H1 (cell line): ENCODE data around the gene ACVR1. TPM values are rescaled to one million over a fixed set of nuclear protein-coding genes. Genes with fewer than 3 reads are reported as not detected.

Source experiments
- CTCF ChIA-PET: fragments of 300-600 bp; sonication (Branson Sonifier 250); formaldehyde crosslinking; loops from one replicate; lab custom pipeline; 2021; ENCODE audit not compliant: partially characterized antibody; lab: Charles Lee
- POLR2A ChIA-PET: fragments of 300-600 bp; sonication (Branson Sonifier 250); formaldehyde crosslinking; loops from one replicate; lab custom pipeline; 2021; ENCODE audit warnings: inconsistent platforms; ENCODE audit not compliant: partially characterized antibody; lab: Charles Lee
- DNase-seq, 2 experiments: peaks; one replicate each; pipeline versions ENCODE4 v3.0.0 to v3.0.0-alpha.2; 2010 to 2022; ENCODE audit warnings: low spot score in 2 of 2, low read depth in 1 of 2, mixed read lengths in 1 of 2
- FAIRE-seq: peaks from 2 replicates; lab custom pipeline; 2011; peaks lifted over from hg19 to GRCh38; lab: Jason Lieb, UNC
- H2AFZ ChIP-seq: 2 replicates; pipeline ENCODE4 v1.8.1; 2012; ENCODE audit warnings: low read length, inconsistent platforms
- H2AK5ac ChIP-seq: 2 replicates; pipeline ENCODE4 v1.6.1; 2013; ENCODE audit warnings: low read depth, low read length
- H2BK120ac ChIP-seq: replicated peaks from 2 replicates; pipeline ENCODE3; 2013; ENCODE audit warnings: low read depth, low read length, inconsistent platforms
- H2BK12ac ChIP-seq: 2 replicates; pipeline ENCODE4 v1.6.1; 2013; ENCODE audit warnings: low read depth, low read length
- H2BK15ac ChIP-seq: 2 replicates; pipeline ENCODE4 v1.6.1; 2013; ENCODE audit warnings: low read length
- H2BK20ac ChIP-seq: 2 replicates; pipeline ENCODE4 v1.6.1; 2013; ENCODE audit warnings: low read length
- H2BK5ac ChIP-seq: 2 replicates; pipeline ENCODE4 v1.6.1; 2013; ENCODE audit warnings: low read depth, low read length
- H3K14ac ChIP-seq: 2 replicates; pipeline ENCODE4 v1.6.1; 2013; ENCODE audit warnings: inconsistent platforms; ENCODE audit not compliant: insufficient read length
- H3K18ac ChIP-seq: 2 replicates; pipeline ENCODE4 v1.6.1; 2013; ENCODE audit warnings: low read length; ENCODE audit errors: extremely low read depth
- H3K23ac ChIP-seq: 2 replicates; pipeline ENCODE4 v1.6.1; 2013; ENCODE audit warnings: inconsistent platforms; ENCODE audit not compliant: insufficient read length
- H3K23me2 ChIP-seq: 2 replicates; pipeline ENCODE4 v1.6.1; 2013; ENCODE audit warnings: low read depth, low read length
- H3K27ac ChIP-seq: 2 replicates; pipeline ENCODE4 v1.6.1; 2011; ENCODE audit warnings: low read depth, low read length, inconsistent platforms
- H3K27me3 ChIP-seq, 4 experiments: replicated peaks in 1 of 4; 1 replicate in 1 of 4; 2 replicates in 3 of 4; pipeline versions ENCODE4 v1.6.1 to v1.8.1; 2011 to 2013; ENCODE audit warnings: low read length in 3 of 4, mild to moderate bottlenecking in 3 of 4, inconsistent platforms in 2 of 4, mixed read lengths in 2 of 4, moderate library complexity in 1 of 4; ENCODE audit not compliant: control insufficient read depth in 3 of 4, insufficient read depth in 3 of 4; ENCODE audit errors: extremely low read depth in 1 of 4
- H3K36me3 ChIP-seq, 4 experiments: 2 replicates each; pipeline versions ENCODE4 v1.6.1 to v1.8.1; 2011 to 2013; ENCODE audit warnings: mild to moderate bottlenecking in 4 of 4, low read length in 3 of 4, moderate library complexity in 2 of 4, control low read depth in 1 of 4, inconsistent platforms in 1 of 4; ENCODE audit not compliant: insufficient read depth in 4 of 4, control insufficient read depth in 2 of 4
- H3K4ac ChIP-seq: replicated peaks from 2 replicates; pipeline ENCODE3; 2013; ENCODE audit warnings: low read length, low read depth, mixed read lengths, inconsistent platforms; ENCODE audit not compliant: insufficient read length
- H3K4me1 ChIP-seq, 4 experiments: replicated peaks in 1 of 4; 1 replicate in 1 of 4; 2 replicates in 3 of 4; pipeline versions ENCODE4 v1.6.1 to v1.8.1; 2011 to 2013; ENCODE audit warnings: low read length in 3 of 4, inconsistent platforms in 2 of 4, mixed read lengths in 1 of 4; ENCODE audit not compliant: insufficient read depth in 4 of 4, control insufficient read depth in 3 of 4
- H3K4me2 ChIP-seq, 2 experiments: 2 replicates each; pipeline versions ENCODE4 v1.6.1 to v1.8.1; 2011 to 2013; ENCODE audit warnings: low read depth in 2 of 2, low read length in 2 of 2, control low read depth in 1 of 2, inconsistent platforms in 1 of 2, mild to moderate bottlenecking in 1 of 2; ENCODE audit not compliant: insufficient read depth in 1 of 2
- H3K4me3 ChIP-seq, 4 experiments: fragments of 200-600, 300-600 bp in 1 of 4; sonication (generic), shearing (Covaris generic), sonication (Bioruptor Twin) in 1 of 4; 2 replicates each; pipeline versions ENCODE4 v1.5.1 to v1.8.1; 2011 to 2016; ENCODE audit warnings: low read length in 4 of 4, low read depth in 3 of 4, control low read depth in 2 of 4, inconsistent platforms in 2 of 4, mild to moderate bottlenecking in 2 of 4, mixed read lengths in 1 of 4, moderate library complexity in 1 of 4; ENCODE audit not compliant: insufficient read depth in 2 of 4; ENCODE audit errors: extremely low read depth in 1 of 4
- H3K56ac ChIP-seq: replicated peaks from 2 replicates; pipeline ENCODE3; 2013; ENCODE audit warnings: low read depth, mild to moderate bottlenecking, mixed read lengths, low read length, inconsistent platforms; ENCODE audit not compliant: insufficient read length
- H3K79me1 ChIP-seq: 2 replicates; pipeline ENCODE4 v1.6.1; 2013; ENCODE audit warnings: low read depth, low read length, control low read depth
- H3K79me2 ChIP-seq, 2 experiments: 2 replicates each; pipeline versions ENCODE4 v1.6.1 to v1.8.1; 2012 to 2013; ENCODE audit warnings: low read length in 2 of 2, mild to moderate bottlenecking in 2 of 2, inconsistent platforms in 1 of 2; ENCODE audit not compliant: insufficient read depth in 2 of 2, control insufficient read depth in 1 of 2
- H3K9ac ChIP-seq, 4 experiments: replicated peaks in 1 of 4; 1 replicate in 1 of 4; 2 replicates in 3 of 4; pipeline versions ENCODE4 v1.6.1 to v1.8.1; 2011 to 2013; ENCODE audit warnings: low read depth in 3 of 4, low read length in 3 of 4, control low read depth in 2 of 4, mild to moderate bottlenecking in 2 of 4, moderate library complexity in 2 of 4, inconsistent platforms in 1 of 4; ENCODE audit errors: extremely low read depth in 1 of 4
- H3K9me3 ChIP-seq, 2 experiments: 2 replicates each; pipeline versions ENCODE4 v1.6.1 to v1.8.1; 2012 to 2013; ENCODE audit warnings: mild to moderate bottlenecking in 2 of 2, moderate library complexity in 2 of 2, control low read depth in 1 of 2, inconsistent platforms in 1 of 2, low read depth in 1 of 2, low read length in 1 of 2, mixed read lengths in 1 of 2; ENCODE audit not compliant: insufficient read depth in 2 of 2
- H4K20me1 ChIP-seq, 2 experiments: replicated peaks in 1 of 2; 2 replicates each; pipeline versions ENCODE3 to v1.8.1; 2011 to 2013; ENCODE audit warnings: inconsistent platforms in 2 of 2, low read length in 2 of 2, mild to moderate bottlenecking in 1 of 2; ENCODE audit not compliant: insufficient read depth in 2 of 2, control insufficient read depth in 1 of 2
- H4K5ac ChIP-seq: 2 replicates; pipeline ENCODE4 v1.6.1; 2013; ENCODE audit warnings: low read length, low read depth, mixed read lengths, inconsistent platforms; ENCODE audit not compliant: insufficient read length
- H4K8ac ChIP-seq: 2 replicates; pipeline ENCODE4 v1.8.0; 2013; ENCODE audit warnings: mild to moderate bottlenecking, moderate library complexity, low read length, inconsistent platforms; ENCODE audit not compliant: insufficient read depth; ENCODE audit errors: extremely low read depth
- H4K91ac ChIP-seq: replicated peaks from 2 replicates; pipeline ENCODE3; 2013; ENCODE audit warnings: low read length, mixed read lengths, inconsistent platforms; ENCODE audit not compliant: insufficient read length
- BRCA1 ChIP-seq: IDR thresholded peaks from 2 replicates; pipeline ENCODE4 v1.6.1; 2012; ENCODE audit warnings: low read depth, low read length, improper control_type of control experiment
- EZH2 ChIP-seq: fragments of 200-600 bp; sonication (generic); IDR thresholded peaks from 2 replicates; pipeline ENCODE4 v1.7.1; 2012; ENCODE audit warnings: low read depth, mild to moderate bottlenecking, moderate library complexity, low read length, inconsistent platforms; ENCODE audit not compliant: severe bottlenecking
- GABPA ChIP-seq: IDR thresholded peaks from 2 replicates; pipeline ENCODE4 v1.6.1; 2011; ENCODE audit warnings: mild to moderate bottlenecking, low read length, moderate library complexity, borderline replicate concordance; ENCODE audit not compliant: insufficient read depth
- MAFK ChIP-seq: IDR thresholded peaks from 2 replicates; pipeline ENCODE4 v1.6.1; 2012; ENCODE audit warnings: low read depth, mild to moderate bottlenecking, improper control_type of control experiment, low read length
- PHF8 ChIP-seq: fragments of 200-600 bp; sonication (generic); conservative IDR thresholded peaks from 2 replicates; pipeline ENCODE4 v1.7.1; 2012; ENCODE audit warnings: low read depth, mild to moderate bottlenecking, inconsistent platforms, low read length, moderate library complexity
- RBBP5 ChIP-seq: IDR thresholded peaks from 2 replicates; pipeline ENCODE4 v1.7.1; 2012; ENCODE audit warnings: low read depth, mild to moderate bottlenecking, inconsistent platforms, low read length, moderate library complexity, borderline replicate concordance
- RXRA ChIP-seq: IDR thresholded peaks from 2 replicates; pipeline ENCODE4 v1.6.1; 2011; ENCODE audit warnings: low read depth, mild to moderate bottlenecking, low read length, moderate library complexity; ENCODE audit not compliant: insufficient read depth
- SIN3A ChIP-seq, 2 experiments: IDR thresholded peaks in 1 of 2; conservative IDR thresholded peaks in 1 of 2; 2 replicates each; pipeline ENCODE4 v1.6.1; 2011 to 2012; ENCODE audit warnings: low read length in 2 of 2, improper control_type of control experiment in 1 of 2, low read depth in 1 of 2, mild to moderate bottlenecking in 1 of 2
- SUZ12 ChIP-seq: fragments of 200-600 bp; sonication (generic); IDR thresholded peaks from 2 replicates; pipeline ENCODE4 v1.6.1; 2012; ENCODE audit warnings: mild to moderate bottlenecking, inconsistent platforms, low read length, moderate library complexity, mixed read lengths
- TAF1 ChIP-seq: IDR thresholded peaks from 2 replicates; pipeline ENCODE4 v1.6.1; 2011; ENCODE audit warnings: mild to moderate bottlenecking, low read depth, low read length
- WGBS, 2 experiments: shearing (Covaris generic) in 1 of 2; methylation state at CpG; one replicate each; pipeline versions ENCODE4 v1.1.6 to v1.1.7; 2013 to 2015; ENCODE audit warnings: low lambda C conversion rate in 2 of 2, mixed read lengths in 2 of 2, inconsistent platforms in 1 of 2, low coverage in 1 of 2, missing lambda C conversion rate in 1 of 2; ENCODE audit not compliant: insufficient replicate concordance in 2 of 2, insufficient coverage in 1 of 2, insufficient read length in 1 of 2; ENCODE audit errors: extremely low coverage in 1 of 2, missing lambda C conversion rate in 1 of 2; 5-methylcytosine and 5-hydroxymethylcytosine counted together
- polyA plus RNA-seq, 7 experiments: library from polyadenylated mRNA; depleted of rRNA in 3 of 7; stranded (reverse) in 5 of 7; unstranded in 2 of 7; fragments of >200 nt in 5 of 7; fragments of 200-250 nt in 2 of 7; gene quantifications; 1 replicate in 5 of 7; 2 replicates in 1 of 7; 4 replicates in 1 of 7; pipeline versions ENCODE4 v1.2.1 to v1.2.3, GENCODE V29; 2011 to 2013; ENCODE audit warnings: missing spikeins in 2 of 7, mixed read lengths in 2 of 7
- total RNA-seq: library from RNA; stranded (reverse); fragmentation: NEBNext Ultra II Directional; extraction: Animal tissue kit (Norgen Biotek cat#: 25700); gene quantifications from 2 replicates; pipeline ENCODE4 v1.2.1, GENCODE V29; 2021

ACVR1 gene
- total and polyA plus RNA-seq, 2 of the 8 experiments (the other 6 are each of a cell fraction or from before 2014, with no cell fraction given), result 8.5 to 17.7 TPM

- Histone ChIP-seq H2BK20ac (no peak overlapping the region), H3K18ac (no peak overlapping the region), H4K91ac (no peak overlapping the region), H3K4ac (no peak overlapping the region), H3K9me3 (peaks cover 9 to 13% of the 10 kb centered on the region in 2 experiments; a peak in 3 of 4 replicates), H2BK120ac (no peak overlapping the region), H4K5ac (no peak overlapping the region), H3K23me2 (no peaks in the 10 kb centered on the region), H3K79me1 (no peaks in the 10 kb centered on the region), H3K27ac (no peak overlapping the region), H3K79me2 (no peaks in the 10 kb centered on the region), H2BK5ac (no peak overlapping the region), H3K4me3 (no peak overlapping the region), H4K8ac (no peak overlapping the region), H3K36me3 (no peaks in the 10 kb centered on the region; a peak in 2 of 8 replicates), H2BK15ac (no peak overlapping the region), H3K4me1 (no peaks in the 10 kb centered on the region), H3K9ac (no peak overlapping the region), H2BK12ac (no peak overlapping the region), H3K56ac (no peak overlapping the region), H3K4me2 (no peak overlapping the region), H3K23ac (no peak overlapping the region), H3K27me3 (no peaks in the 10 kb centered on the region), H2AK5ac (no peak overlapping the region), H3K14ac (no peak overlapping the region), H4K20me1 (no peaks in the 10 kb centered on the region), H2AFZ (no peak overlapping the region)
- ChIA-PET CTCF (interaction anchor here (1.1 kb wide), 1 partner anchor 399 kb away, joined by 3 read pairs; no protein-coding TSS in a partner anchor), POLR2A (no interaction called here)
- FAIRE-seq (no peak), DNase-seq (no peak)
- WGBS, 2 experiments, result 88% methylated on average over 1 of the region's 1 CpG; no CpG with 5 or more reads in 1 of the 2 experiments
- no peak for TF ChIP-seq BRCA1
- TF ChIP-seq PHF8, result no peak
- no peak for TF ChIP-seq SIN3A (conservative IDR thresholded peaks at IDR 0.05 in 1 of 2, IDR thresholded peaks at IDR 0.05 in 1 of 2; ENCODE audit: low read depth in 1 of 2, low read length in 2 of 2)
- TF ChIP-seq SUZ12, result no peak
- TF ChIP-seq EZH2, result no peak
- TF ChIP-seq RXRA, result no peak
- no peak for TF ChIP-seq GABPA
- TF ChIP-seq TAF1, result no peak
- TF ChIP-seq MAFK, result no peak
- no peak for TF ChIP-seq RBBP5
Measured at GRCh38 chr2:157726946-157727345, 149.2 kb downstream of the ACVR1 start.
